ENCODE results near the gene ZNF420.
"Not testable (repeated sequence)": the region's sequence is repeated elsewhere in the genome, so short reads cannot be mapped to it uniquely, and the experiment has no call there.

Gene ZNF420

GRCh38 chr19:37079238-37079637, 1.0 kb downstream of the ZNF420 start:
- H3K9me3 ChIP-seq (ENCODE audit: control insufficient read depth in 1 of 2, low read length in 2 of 2): peaks cover 2 to 15% of the 10 kb centered on the region in 2 donors

GRCh38 chr19:37082307-37082706, 4.1 kb downstream of the ZNF420 start:
- Histone ChIP-seq H3K9me3 (ENCODE audit: control insufficient read depth in 1 of 2, low read length in 2 of 2) (peaks cover 18 to 40% of the 10 kb centered on the region in 2 donors), H3K4me1 (ENCODE audit: control insufficient read depth in 1 of 2, insufficient read depth in 2 of 2, low read length in 2 of 2) (peaks cover 11 to 13% of the 10 kb centered on the region in 2 donors), H3K27ac (ENCODE audit: low read length) (no peak overlapping the region), H3K4me3 (ENCODE audit: low read depth in 1 of 2, low read length in 2 of 2) (peak overlapping the region in 1 of 2 donors; percentile 21), H3K27me3 (ENCODE audit: low read depth, low read length) (no peaks in the 10 kb centered on the region), H3K36me3 (ENCODE audit: control insufficient read depth in 1 of 2, insufficient read depth in 2 of 2, low read length in 2 of 2) (peaks cover 7 to 34% of the 10 kb centered on the region in 2 donors)

More at GRCh38 chr19:37079238-37079637, 1.0 kb downstream of the ZNF420 start:
- peaks cover 0 to 15% of the 10 kb centered on the region in 2 donors for H3K36me3 ChIP-seq (ENCODE audit: control insufficient read depth in 1 of 2, insufficient read depth in 2 of 2, low read length in 2 of 2)
- peak overlapping the region; percentile 88 to 89 for H3K4me3 ChIP-seq (ENCODE audit: low read depth in 1 of 2, low read length in 2 of 2)
- H3K27me3 ChIP-seq (ENCODE audit: low read depth, low read length): no peaks in the 10 kb centered on the region
- H3K4me1 ChIP-seq (ENCODE audit: control insufficient read depth in 1 of 2, insufficient read depth in 2 of 2, low read length in 2 of 2): peaks cover 13 to 14% of the 10 kb centered on the region in 2 donors
- peak overlapping the region; percentile 83 for H3K27ac ChIP-seq (ENCODE audit: low read length)

DNA sequence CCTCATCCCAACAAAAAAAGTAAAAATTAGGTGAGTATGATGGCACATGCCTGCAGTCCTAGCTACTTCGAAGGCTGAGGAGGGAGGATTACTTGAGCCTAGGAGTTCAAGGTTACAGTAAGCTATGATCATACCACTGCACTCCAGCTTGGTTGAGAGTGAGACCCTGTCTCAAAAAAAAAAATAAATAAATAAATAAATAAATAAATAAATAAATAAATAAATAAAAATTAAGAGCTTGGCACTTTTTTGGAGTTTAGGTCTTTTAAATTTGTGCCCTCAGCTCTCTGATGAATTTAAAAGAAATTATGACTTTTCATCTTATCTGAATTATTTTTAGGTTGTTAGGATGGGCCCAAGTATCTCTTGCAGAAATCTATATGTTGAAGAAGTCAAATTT, 8.9 kb downstream of the ZNF420 start:
- Histone ChIP-seq H3K4me3 (ENCODE audit: low read depth in 1 of 2, low read length in 2 of 2) (peak overlapping the region in 1 of 2 donors; percentile 37), H3K9me3 (ENCODE audit: control insufficient read depth in 1 of 2, low read length in 2 of 2) (peaks cover 43 to 68% of the 10 kb centered on the region in 2 donors), H3K27me3 (ENCODE audit: low read depth, low read length) (no peaks in the 10 kb centered on the region), H3K4me1 (ENCODE audit: control insufficient read depth in 1 of 2, insufficient read depth in 2 of 2, low read length in 2 of 2) (no peaks in the 10 kb centered on the region), H3K36me3 (ENCODE audit: control insufficient read depth in 1 of 2, insufficient read depth in 2 of 2, low read length in 2 of 2) (peaks cover 30 to 67% of the 10 kb centered on the region in 2 donors), H3K27ac (ENCODE audit: low read length) (no peak overlapping the region)

- Histone ChIP-seq H3K4me1 (ENCODE audit: control insufficient read depth in 1 of 2, insufficient read depth in 2 of 2, low read length in 2 of 2) (no peaks in the 10 kb centered on the region), H3K36me3 (ENCODE audit: control insufficient read depth in 1 of 2, insufficient read depth in 2 of 2, low read length in 2 of 2) (peaks cover 38 to 98% of the 10 kb centered on the region in 2 donors), H3K4me3 (ENCODE audit: low read depth in 1 of 2, low read length in 2 of 2) (peak overlapping the region; percentile 19 to 50), H3K27me3 (ENCODE audit: low read depth, low read length) (no peaks in the 10 kb centered on the region), H3K9me3 (ENCODE audit: control insufficient read depth in 1 of 2, low read length in 2 of 2) (peaks cover 45 to 73% of the 10 kb centered on the region in 2 donors), H3K27ac (ENCODE audit: low read length) (no peak overlapping the region)
Measured at GRCh38 chr19:37095859-37096258, 17.6 kb downstream of the ZNF420 start.

- Histone ChIP-seq H3K4me1 (ENCODE audit: control insufficient read depth in 1 of 2, insufficient read depth in 2 of 2, low read length in 2 of 2) (no peaks in the 10 kb centered on the region), H3K27me3 (ENCODE audit: low read depth, low read length) (no peaks in the 10 kb centered on the region), H3K27ac (ENCODE audit: low read length) (no peak overlapping the region), H3K4me3 (ENCODE audit: low read depth in 1 of 2, low read length in 2 of 2) (peak overlapping the region in 1 of 2 donors; percentile 57), H3K36me3 (ENCODE audit: control insufficient read depth in 1 of 2, insufficient read depth in 2 of 2, low read length in 2 of 2) (peaks cover 35 to 96% of the 10 kb centered on the region in 2 donors), H3K9me3 (ENCODE audit: control insufficient read depth in 1 of 2, low read length in 2 of 2) (peaks cover 53 to 73% of the 10 kb centered on the region in 2 donors)
Measured at GRCh38 chr19:37098570-37098969, 20.3 kb downstream of the ZNF420 start.

- not testable (repeated sequence) for H3K27me3 ChIP-seq (ENCODE audit: low read depth, low read length); H3K27ac ChIP-seq (ENCODE audit: low read length); H3K4me1 ChIP-seq (ENCODE audit: control insufficient read depth in 1 of 2, insufficient read depth in 2 of 2, low read length in 2 of 2); H3K4me3 ChIP-seq (ENCODE audit: low read depth in 1 of 2, low read length in 2 of 2)
- peaks cover 20 to 76% of the 10 kb centered on the region in 2 donors for H3K36me3 ChIP-seq (ENCODE audit: control insufficient read depth in 1 of 2, insufficient read depth in 2 of 2, low read length in 2 of 2)
- peaks cover 54 to 71% of the 10 kb centered on the region in 2 donors for H3K9me3 ChIP-seq (ENCODE audit: control insufficient read depth in 1 of 2, low read length in 2 of 2)
Measured at GRCh38 chr19:37104135-37104534, 25.9 kb downstream of the ZNF420 start.

GRCh38 chr19:37111753-37112152, 33.5 kb downstream of the ZNF420 start:
- H3K4me1 ChIP-seq (ENCODE audit: control insufficient read depth in 1 of 2, insufficient read depth in 2 of 2, low read length in 2 of 2); H3K27me3 ChIP-seq (ENCODE audit: low read depth, low read length); H3K27ac ChIP-seq (ENCODE audit: low read length): not testable (repeated sequence)
- Histone ChIP-seq H3K4me3 (ENCODE audit: low read depth in 1 of 2, low read length in 2 of 2) (peak overlapping the region; percentile 7 to 62), H3K36me3 (ENCODE audit: control insufficient read depth in 1 of 2, insufficient read depth in 2 of 2, low read length in 2 of 2) (peaks cover 22 to 97% of the 10 kb centered on the region in 2 donors), H3K9me3 (ENCODE audit: control insufficient read depth in 1 of 2, low read length in 2 of 2) (peaks cover 43 to 89% of the 10 kb centered on the region in 2 donors)

DNA sequence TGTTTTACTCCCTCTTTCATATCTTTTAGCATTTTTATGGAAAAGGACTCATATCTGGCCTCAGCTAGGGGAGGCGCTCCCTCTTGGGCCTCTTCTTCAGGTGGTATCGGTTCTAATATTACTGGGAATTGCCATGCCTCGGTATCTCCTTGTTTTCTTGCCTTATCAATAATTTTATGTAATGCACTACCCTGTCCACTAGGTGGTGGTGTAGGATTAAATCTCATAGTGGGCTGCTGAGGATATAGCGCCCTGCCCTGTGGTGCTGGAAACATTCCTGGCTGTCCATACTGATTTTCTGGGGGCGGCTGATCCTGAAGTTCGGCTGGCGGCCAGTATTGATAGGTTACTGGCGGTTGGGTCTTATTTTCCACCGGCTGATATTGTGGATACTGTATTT, 35.8 kb downstream of the ZNF420 start:
- Histone ChIP-seq H3K27me3 (ENCODE audit: low read depth, low read length) (no peaks in the 10 kb centered on the region), H3K27ac (ENCODE audit: low read length) (no peak overlapping the region), H3K36me3 (ENCODE audit: control insufficient read depth in 1 of 2, insufficient read depth in 2 of 2, low read length in 2 of 2) (peaks cover 21 to 78% of the 10 kb centered on the region in 2 donors), H3K4me1 (ENCODE audit: control insufficient read depth in 1 of 2, insufficient read depth in 2 of 2, low read length in 2 of 2) (no peaks in the 10 kb centered on the region), H3K9me3 (ENCODE audit: control insufficient read depth in 1 of 2, low read length in 2 of 2) (peaks cover 25 to 71% of the 10 kb centered on the region in 2 donors), H3K4me3 (ENCODE audit: low read depth in 1 of 2, low read length in 2 of 2) (peak overlapping the region; percentile 18 to 62)

DNA sequence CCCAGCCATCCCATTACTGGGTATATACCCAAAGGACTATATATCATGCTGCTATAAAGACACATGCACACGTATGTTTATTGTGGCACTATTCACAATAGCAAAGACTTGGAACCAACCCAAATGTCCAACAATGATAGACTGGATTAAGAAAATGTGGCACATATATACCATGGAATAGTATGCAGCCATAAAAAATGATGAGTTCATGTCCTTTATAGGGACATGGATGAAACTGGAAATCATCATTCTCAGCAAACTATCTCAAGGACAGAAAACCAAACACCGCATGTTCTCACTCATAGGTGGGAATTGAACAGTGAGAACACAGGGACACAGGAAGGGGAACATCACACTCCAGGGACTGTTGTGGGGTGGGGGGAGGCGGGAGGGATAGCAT, 43.9 kb downstream of the ZNF420 start:
- H3K36me3 ChIP-seq (ENCODE audit: control insufficient read depth in 1 of 2, insufficient read depth in 2 of 2, low read length in 2 of 2): peaks cover 9 to 35% of the 10 kb centered on the region in 2 donors
- not testable (repeated sequence) for H3K27me3 ChIP-seq (ENCODE audit: low read depth, low read length); H3K27ac ChIP-seq (ENCODE audit: low read length); H3K4me1 ChIP-seq (ENCODE audit: control insufficient read depth in 1 of 2, insufficient read depth in 2 of 2, low read length in 2 of 2); H3K4me3 ChIP-seq (ENCODE audit: low read depth in 1 of 2, low read length in 2 of 2)
- H3K9me3 ChIP-seq (ENCODE audit: control insufficient read depth in 1 of 2, low read length in 2 of 2): peaks cover 41 to 51% of the 10 kb centered on the region in 2 donors

DNA sequence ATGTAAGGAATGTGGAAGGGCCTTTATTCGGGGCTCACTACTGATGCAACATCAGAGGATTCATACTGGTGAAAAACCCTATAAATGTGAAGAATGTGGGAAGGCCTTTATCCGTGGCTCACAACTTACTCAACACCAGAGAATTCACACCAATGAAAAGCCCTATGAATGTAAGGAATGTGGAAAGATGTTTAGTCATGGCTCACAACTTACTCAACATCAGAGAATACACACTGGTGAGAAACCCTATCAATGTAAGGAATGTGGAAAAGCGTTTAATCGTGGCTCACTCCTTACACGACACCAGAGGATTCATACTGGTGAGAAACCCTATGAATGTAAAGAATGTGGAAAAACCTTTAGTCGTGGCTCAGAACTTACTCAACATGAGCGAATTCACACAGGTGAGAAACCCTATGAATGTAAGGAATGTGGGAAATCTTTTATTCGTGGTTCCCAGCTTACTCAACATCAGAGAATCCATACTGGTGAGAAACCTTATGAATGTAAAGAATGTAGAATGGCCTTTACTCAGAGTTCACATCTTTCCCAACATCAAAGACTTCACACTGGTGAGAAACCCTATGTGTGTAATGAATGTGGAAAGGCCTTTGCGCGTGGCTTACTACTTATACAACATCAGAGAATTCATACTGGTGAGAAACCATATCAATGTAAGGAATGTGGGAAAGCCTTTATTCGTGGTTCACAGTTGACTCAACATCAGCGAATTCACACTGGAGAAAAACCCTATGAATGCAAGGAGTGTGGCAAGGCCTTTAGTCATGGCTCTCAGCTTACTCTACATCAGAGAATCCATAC, 50.0 kb downstream of the ZNF420 start:
- H3K4me3 ChIP-seq (ENCODE audit: low read depth in 1 of 2, low read length in 2 of 2): peak overlapping the region; percentile 32 to 63
- peaks cover 92 to 96% of the 10 kb centered on the region in 2 donors for H3K9me3 ChIP-seq (ENCODE audit: control insufficient read depth in 1 of 2, low read length in 2 of 2)
- no peaks in the 10 kb centered on the region for H3K27me3 ChIP-seq (ENCODE audit: low read depth, low read length)
- peaks cover 21 to 94% of the 10 kb centered on the region in 2 donors for H3K36me3 ChIP-seq (ENCODE audit: control insufficient read depth in 1 of 2, insufficient read depth in 2 of 2, low read length in 2 of 2)
- no peak overlapping the region for H3K27ac ChIP-seq (ENCODE audit: low read length)
- no peaks in the 10 kb centered on the region for H3K4me1 ChIP-seq (ENCODE audit: control insufficient read depth in 1 of 2, insufficient read depth in 2 of 2, low read length in 2 of 2)

- H3K27ac ChIP-seq (ENCODE audit: low read length): no peak overlapping the region
- H3K36me3 ChIP-seq (ENCODE audit: control insufficient read depth in 1 of 2, insufficient read depth in 2 of 2, low read length in 2 of 2): peaks cover 21 to 89% of the 10 kb centered on the region in 2 donors
- peak overlapping the region; percentile 32 to 63 for H3K4me3 ChIP-seq (ENCODE audit: low read depth in 1 of 2, low read length in 2 of 2)
- no peaks in the 10 kb centered on the region for H3K27me3 ChIP-seq (ENCODE audit: low read depth, low read length)
- H3K4me1 ChIP-seq (ENCODE audit: control insufficient read depth in 1 of 2, insufficient read depth in 2 of 2, low read length in 2 of 2): no peaks in the 10 kb centered on the region
- H3K9me3 ChIP-seq (ENCODE audit: control insufficient read depth in 1 of 2, low read length in 2 of 2): peaks cover 95 to 96% of the 10 kb centered on the region in 2 donors
Measured at GRCh38 chr19:37128821-37129177, 50.6 kb downstream of the ZNF420 start.

Data from muscle layer of duodenum (tissue), 2 donors.